HG02571 (cell line): ENCODE results near the gene TRIM40.
"Not testable (repeated sequence)": the region's sequence is repeated elsewhere in the genome, so short reads cannot be mapped to it uniquely, and the experiment has no call there.

Source experiments
- ATAC-seq: cut with Tn5 transposase; IDR thresholded peaks from one replicate; pipeline ENCODE4 v1.9.1; 2021; ENCODE audit warnings: mild to moderate bottlenecking, moderate library complexity; ENCODE audit not compliant: unreplicated experiment

TRIM40 gene

DNA sequence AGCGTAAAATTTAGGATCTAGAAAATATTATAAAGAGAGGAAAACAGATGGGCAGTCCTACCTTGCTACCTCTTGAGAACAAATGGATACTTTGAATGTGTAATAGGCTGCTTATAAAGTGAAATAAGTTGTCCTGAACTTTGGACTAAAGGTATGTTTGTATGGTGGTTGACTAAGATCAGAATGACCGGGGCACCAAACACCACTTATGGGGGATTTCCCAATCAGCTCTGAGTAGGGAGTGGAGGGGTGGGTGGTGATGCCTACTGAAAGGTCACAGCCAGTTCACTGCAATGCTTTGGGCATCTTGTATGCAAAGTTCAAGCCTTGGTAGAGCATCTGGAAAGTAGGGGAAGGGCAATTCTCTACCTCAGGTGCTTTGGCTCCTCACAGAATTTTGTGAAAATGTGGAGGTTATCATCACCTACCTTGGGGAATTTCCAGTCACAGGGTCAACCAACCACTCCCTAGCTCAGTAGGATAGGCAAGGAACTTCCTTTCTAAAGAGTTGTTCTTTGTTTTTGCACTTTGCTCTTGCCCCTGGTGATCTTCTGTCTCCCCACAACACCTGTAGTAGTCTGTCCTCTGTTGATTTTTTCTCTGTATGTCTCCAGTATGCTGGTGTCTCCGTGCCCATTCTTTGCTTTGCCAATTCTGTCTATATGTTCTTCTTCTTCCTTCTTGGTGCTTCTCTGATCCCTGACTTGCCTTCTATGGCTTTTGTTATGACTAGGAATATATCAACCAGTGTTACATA is 22.8 kb upstream of the TRIM40 start, which contains the start of gene TRIM31:
TRIM31 (minus strand) TSS at position 88 of the 757 bp plus-strand sequence. CDS start 285 bp downstream, outside the sequence.
- ATAC-seq, result no peak

DNA sequence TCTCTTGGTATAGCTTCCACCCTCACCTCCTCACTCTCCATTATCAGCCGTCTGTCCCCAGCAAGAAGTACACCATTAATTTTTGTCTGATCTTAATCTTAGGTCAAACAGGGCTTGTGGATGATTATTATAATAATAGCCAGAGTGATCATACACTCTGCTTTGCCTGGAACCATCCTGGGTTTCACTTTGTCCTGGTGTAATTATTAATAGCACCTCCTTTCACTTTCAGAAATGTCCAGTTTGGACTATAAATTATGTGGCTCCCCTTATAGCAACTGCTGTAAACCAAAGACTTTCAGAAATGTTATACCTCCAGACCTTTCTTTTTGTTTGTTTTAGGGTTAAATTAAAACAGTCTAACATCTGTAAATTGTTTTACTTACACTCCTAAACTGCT is 22.1 kb upstream of the TRIM40 start:
- no peak for ATAC-seq

DNA sequence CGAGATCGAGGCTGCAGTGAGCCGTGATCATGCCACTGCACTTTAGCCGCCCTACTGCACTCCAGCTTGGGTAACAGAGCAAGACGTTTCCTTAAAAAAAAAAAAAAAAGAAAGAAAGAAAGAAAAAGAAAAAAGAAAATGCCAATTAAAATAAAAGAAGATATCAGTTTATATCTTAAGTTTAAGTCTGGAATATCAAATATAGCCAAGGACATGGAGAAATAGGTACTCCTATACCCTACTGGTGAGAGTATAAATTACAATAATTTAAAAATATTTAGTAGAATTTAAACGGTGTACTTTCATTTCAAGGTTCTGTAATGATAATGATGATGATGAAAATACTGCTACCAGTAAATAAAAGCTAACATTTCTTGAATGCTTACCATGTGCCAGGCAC is 19.2 kb upstream of the TRIM40 start:
- ATAC-seq, result no peak

DNA sequence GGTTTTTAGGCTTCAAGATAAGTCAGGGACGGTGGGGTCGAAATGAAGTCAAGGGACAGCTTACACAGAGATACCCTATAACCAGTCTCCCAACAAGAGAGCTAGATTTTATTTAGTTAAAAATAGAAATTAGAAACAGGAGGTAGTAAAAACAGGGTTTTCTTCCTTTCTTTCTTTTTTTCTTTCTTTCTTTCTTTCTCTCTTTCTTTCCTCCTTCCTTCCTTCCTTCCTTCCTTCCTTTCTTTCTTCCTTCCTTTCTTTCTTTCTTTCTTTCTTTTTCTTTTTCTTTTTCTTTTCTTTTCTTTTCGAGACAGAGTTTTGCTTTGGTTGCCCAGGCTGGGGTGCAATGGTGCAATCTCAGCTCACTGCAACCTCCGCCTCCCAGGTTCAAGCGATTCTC is 17.2 kb upstream of the TRIM40 start:
- ATAC-seq, result not testable (repeated sequence)

DNA sequence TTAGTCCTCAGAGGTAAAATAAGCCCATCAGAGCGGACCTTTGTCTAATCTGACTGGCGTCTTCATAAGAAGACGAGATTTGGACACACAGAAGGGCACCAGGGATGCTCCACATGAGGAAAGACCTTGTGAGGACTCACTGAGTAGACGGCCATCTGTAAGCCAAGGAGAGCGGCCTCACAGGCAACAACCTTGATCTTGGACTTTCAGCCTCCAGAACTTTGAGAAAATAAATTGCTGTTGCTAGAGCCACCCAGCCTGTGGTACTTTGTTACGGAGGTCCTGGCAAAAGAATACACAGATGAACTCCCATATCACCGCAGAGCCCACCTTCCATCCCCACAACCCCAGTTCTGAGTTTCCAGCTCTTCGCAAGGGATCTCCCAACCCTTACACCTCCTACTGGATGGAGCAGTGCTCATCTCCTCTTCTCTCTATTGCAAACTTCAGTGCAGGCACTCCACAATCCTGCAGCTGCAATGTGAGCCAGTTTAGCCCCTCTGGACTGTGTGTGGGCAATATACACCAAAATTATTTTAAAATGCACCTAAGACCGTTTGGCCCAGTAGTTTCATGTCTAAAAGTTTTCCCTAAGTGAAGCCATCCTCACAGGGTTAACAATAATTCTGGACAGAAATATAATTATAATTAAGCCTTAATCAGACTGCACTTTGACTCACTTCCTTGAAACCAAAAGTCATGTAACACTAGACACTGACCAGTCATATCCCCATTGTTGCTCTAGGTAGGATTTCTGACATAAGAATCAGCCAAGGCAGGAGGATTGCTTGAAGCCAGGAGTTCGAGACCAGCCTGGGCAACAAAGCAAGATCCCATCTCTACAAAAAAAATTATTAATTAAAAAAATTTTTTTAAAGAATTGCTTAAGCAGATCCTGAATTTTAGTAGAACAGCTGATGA is 14.2 kb upstream of the TRIM40 start:
- ATAC-seq, result no peak

DNA sequence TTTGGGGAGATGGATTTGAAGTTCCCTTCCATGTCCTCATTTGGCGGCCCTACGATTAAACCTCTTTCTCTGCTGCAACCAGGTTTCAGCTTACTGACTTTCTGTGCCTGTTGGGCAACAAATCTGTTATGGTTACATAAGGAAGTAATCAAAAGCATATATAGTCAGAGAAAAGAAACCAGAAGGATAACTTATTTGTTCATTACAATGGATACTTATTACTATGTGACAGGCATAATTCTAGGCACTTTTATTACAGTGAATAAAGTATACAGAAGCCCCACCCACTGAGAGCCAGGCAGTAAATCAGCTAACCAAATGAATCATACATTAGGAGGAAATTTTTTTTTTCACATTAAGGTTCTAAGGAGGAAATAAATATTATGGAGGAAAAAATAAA is 13.4 kb upstream of the TRIM40 start:
- ATAC-seq, result no peak

DNA sequence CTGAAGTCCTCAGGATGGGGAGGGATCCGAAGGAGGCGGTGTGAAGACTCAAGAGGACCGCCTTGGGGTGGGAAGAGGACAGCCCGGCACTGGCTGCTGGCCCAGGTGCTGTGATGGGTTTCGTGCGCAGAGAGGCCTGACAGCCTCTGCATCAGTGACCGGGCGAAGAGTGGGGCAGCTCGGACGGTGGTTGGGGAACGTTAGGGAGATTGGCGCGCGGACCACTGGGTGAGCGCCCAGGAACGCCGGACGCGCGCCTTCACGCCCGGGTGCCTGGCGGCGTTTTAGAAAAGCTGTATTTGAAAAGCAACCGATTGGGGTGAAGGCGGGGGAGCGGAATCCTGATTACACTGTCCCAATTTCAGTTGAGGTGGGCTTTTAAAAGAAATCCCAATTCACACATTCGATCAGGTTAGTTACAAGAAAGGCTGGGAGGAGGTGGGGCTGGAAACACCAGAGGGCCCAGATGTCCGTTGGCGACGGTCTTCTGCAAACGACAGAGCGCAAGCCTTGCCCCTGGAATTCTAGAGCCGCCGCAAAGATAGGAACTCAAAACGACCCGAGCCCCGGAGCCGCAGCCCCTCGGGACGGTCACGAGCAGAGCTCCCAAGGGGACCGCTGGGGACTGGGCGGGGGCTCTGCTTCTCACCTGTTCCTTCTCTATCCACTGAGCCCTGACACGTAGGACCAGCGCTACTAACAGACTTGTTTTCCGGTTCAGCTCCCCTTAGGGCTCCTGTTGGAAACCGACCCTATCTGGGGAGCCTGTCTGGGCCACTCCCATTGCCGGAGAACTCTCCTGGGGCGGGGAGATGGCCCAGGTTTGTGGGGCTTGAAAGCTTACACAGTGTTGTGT is 8.5 kb upstream of the TRIM40 start:
- no peak for ATAC-seq

DNA sequence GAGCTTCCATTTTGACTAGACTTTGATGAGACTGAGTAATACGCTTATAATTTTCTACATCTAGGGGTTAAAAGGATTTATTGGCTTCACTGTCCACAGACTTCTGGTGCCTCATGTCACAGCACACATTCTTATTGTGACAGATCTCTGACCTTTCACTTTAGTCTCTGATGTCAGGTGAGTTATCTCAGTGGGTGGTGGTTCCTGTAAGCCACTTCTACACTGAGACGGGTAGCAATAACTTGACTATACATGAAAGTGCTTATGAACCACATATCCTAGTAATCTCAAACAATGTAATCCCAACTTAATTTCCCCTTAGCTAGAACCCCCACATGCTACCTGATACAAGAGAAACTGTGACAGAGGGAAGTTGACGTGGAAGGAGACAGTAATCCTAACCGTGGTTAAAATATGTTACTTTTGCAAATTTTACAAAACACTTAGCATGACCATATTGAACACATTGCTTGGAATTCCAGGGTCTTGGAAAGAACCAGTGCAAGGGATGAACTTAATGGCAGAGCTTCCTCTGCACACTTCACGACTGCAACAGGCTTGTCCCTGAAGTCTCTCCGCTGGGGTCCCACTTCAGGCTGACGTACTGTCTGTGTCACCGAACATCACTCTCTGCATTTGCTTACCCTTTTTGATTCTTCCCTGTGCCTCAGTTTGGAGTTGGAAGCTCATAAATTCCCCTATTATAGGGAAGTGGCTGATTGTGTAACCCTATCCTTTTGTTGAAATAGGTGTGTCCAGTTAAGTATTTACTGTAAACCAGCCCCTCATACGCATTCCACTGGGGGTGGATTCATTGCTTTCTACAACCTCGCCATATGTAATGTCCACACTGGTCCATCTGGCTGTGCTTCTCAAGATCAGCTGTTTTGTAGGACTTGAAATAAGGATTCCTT is 6.4 kb upstream of the TRIM40 start:
- ATAC-seq, result no peak

DNA sequence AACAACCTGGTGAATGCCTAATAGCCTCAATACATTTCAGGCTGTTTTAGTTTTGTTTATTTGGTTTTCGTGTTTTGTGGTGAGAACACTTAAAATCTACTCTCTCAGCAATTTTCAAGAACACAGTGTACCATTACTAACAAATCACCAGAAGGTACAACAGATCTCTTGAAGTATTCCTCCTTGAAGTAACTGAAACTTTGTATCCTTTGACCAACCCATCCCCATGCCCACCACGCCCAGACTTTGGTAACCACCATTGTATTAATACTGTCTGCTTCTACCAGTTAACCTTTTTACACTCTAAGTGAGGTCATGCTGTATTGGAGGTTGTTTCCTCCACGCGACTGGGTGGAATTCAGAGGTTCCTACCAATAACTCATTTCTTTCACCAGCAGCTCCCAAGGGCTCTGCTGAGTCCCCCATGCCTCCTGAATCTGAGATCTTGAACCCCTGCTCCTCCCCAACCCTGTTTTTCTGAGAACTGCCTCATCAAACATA is 5.7 kb upstream of the TRIM40 start:
- ATAC-seq, result no peak

DNA sequence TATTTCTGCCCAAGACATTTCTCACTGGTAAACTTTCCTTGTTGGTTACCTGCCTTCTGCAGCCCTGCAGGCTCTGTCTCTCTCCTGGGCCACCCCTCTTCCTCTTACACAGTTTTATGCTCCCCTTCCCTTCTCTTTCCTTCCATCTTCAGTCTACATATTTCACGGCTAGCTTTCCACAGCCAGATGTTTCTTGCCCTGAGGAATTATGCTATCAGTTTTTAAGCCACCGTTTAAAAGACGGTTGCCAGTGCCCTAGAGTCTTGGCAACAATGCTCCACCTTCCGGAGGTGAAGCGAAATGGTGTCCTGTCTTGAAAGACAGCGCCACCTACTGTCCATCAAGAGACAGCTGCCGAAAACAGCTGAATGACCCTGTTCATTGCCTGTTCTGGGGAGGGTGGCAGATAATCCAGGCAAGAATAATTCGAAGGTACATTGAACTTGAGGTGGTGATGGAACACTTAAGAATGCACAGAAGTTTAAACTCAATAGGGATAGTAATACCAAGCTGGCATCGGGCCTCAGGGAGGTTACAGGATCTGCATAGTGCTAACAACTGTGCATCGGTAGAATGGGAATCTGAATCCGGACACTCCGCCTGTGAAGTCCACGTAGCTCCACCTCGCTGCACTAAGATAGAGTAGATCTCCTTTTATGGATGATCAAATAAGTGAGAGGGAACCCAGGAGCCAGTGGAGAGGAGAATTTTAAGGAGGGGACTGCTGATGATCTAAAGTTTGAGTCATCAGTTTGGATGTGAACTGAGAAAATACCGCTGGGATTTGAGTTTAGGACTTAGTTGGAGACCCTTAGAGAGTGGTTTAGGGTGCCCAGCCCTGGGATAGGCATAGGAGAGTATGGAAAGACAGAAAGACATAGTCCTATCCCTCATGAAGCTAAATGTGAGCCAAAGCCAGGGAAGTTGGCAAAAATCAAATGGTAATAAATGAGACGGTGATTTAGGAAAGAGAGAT is 4.8 kb upstream of the TRIM40 start:
- ATAC-seq, result no peak

DNA sequence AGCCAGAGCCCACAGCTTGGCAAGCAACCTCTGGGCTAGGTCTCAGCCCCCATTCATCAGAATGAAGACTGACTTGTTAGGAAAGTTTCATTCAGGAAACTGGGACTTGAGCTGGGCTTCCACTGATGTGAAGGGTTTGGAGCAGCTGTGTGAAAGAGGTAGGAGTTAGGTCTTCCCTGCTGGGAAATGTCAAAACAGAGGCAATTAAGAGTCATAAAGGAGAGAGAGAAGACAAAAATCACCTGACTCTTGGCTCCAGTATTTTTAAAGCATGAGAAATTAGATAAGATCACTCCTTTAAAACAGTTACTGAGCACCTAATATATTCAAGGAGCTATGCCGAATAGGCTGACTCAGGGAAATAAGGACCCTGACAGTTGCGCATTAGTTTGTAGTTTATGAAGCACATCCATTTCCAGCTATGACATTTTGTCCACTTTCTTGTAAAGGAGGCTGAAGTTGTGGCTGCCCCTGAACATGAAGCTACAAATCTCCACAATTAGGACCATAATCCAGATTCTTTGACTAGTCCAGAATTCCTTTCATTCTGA is 3.9 kb upstream of the TRIM40 start:
- ATAC-seq, result no peak

DNA sequence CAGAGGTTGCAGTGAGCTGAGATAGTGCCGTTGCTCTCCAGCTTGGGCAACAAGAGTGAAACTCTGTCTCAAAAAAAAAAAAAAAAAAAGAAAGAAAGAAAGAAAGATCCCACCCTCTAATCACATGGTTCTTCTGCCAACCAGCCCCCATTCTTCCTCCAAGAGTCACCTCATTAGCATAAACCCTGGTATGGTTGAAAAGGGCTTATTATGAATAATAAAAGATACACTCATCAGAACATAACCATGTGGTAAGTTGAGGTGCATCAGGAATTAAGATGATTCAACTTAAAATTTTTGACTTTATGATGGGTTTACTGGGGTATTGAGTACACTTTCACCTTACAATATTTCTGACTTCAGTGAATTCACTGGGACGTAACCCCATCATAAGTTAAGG is 793 bp upstream of the TRIM40 start:
- ATAC-seq, result no peak

DNA sequence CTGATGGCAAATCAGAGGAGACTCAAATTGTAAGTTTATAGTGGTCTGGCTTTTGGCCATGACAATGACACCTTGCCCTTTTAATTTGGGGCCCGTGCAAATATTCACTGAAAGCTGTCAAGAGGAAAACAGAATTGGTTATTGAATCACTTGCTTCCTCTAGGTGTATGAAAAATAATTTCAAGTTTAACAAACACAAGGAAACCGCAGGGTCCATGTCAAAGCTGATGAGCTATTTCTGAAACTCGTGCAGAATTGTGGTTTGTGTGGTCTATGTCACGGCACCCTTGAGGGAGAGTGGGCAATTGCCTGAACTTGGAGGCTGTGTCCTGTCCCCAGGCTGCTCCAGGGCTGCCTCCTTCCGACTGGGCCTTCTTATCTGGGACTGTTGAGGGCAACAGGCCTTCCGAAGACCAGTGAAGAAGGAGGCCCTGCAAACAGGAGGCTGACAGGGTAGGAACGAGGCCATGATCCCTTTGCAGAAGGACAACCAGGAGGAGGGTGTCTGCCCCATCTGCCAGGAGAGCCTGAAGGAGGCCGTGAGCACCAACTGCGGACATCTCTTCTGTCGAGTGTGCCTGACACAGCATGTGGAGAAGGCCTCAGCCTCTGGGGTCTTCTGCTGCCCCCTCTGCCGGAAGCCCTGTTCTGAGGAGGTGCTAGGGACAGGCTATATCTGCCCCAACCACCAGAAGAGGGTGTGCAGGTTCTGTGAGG is 788 bp downstream of the TRIM40 start:
- no peak for ATAC-seq

DNA sequence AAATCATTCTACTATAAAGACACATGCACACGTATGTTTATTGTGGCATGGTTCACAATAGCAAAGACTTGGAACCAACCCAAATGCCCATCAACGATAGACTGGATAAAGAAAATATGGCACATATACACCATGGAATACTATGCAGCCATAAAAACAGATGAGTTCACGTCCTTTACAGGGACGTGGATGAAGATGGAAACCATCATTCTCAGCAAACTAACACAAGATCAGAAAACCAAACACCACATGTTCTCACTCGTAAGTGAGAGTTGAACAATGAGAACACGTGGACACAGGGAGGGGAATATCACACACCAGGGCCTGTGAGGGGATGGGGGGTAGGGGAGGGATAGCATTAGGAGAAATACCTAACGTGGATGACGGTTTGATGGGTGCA is 4.3 kb downstream of the TRIM40 start:
- ATAC-seq, result not testable (repeated sequence)

DNA sequence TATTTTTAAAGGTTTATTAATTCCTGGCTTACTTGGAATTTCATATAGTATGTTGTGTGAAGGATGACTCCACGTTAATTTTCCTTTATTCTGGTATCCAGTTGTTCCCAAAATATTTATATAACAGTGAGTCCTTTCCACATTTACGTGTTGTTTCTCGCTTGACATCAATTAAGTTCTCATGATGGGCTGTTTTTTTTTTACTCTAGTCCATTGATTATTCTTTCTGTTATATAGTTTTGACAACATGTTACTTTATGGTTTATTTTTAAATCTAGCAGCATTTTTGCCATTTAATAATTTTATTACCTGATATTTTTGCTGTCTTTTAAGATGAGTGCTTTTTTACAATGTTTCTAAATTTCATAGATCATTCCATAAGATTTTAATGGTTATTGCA is 6.7 kb downstream of the TRIM40 start:
- ATAC-seq, result no peak

DNA sequence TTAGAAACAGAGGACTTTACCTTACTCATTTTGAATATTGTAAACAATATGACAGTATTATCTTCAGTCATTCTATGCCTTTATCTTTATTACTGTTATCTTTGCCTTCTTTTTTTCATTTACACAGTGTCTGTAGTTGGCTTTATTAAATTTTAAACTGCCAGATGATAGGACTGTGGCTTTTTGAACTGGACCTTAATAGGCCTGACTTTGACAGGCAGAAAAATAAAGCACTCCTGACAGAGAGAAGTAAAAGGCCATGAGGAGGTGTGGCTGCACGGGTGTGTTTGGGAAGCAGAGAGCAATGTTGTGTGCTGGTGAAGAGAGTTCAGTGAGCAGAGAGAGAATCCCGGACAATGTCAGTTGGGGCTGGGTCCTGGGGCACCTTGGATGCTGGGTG is 7.8 kb downstream of the TRIM40 start:
- ATAC-seq, result no peak

DNA sequence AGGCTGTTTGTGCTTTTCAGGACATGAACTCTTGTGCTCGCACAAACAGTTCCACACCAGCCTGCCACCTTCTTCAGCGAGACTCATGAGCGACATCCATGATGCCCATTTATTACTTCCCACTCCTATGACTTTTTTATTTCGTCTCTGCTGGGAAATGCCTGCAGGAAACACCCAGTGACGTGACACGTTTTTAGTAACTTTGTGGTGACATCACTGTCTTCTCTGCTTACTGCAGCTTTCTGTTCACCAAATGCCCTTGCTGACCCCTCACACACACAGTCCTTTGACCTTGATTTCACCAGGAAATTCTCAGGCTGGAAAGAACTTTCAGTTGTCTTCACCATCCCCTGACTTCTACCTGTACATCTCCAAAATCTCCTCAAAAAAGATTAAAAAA is 8.9 kb downstream of the TRIM40 start:
- no peak for ATAC-seq

DNA sequence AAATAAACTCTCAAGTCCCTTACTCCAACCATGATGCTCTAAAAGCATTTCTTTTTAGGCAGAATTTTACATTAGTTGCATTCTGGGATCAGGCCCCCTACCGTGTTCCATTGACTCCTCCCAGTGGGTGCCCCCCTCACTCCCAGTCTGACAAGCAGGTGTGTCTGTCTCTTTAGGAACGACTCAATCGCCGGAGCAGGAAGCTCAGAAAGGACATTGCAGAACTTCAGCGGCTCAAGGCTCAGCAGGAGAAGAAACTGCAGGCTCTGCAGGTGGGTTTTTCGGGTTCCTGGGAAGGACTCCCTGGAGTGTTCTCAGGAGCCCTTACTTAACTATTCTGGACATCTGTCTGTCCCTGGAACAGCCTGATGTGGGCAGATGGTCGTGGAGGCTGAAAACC is 9.9 kb downstream of the TRIM40 start:
- no peak for ATAC-seq
